Neural crest cell (in vitro differentiated cells): Measurements from ENCODE around the gene MOGAT2. TPM values are rescaled to one million over a fixed set of nuclear protein-coding genes. Genes with fewer than 3 reads are reported as not detected.
"Not testable (repeated sequence)": the region's sequence is repeated elsewhere in the genome, so short reads cannot be mapped to it uniquely, and the experiment has no call there.

Experiments
- DNase-seq: peaks from one replicate; pipeline ENCODE4 v3.0.0; 2021; ENCODE audit warnings: low read depth, mixed read lengths, low spot score
- H3K27ac Mint-ChIP-seq: one replicate; pipeline ENCODE4 v1.8.0; 2021; ENCODE audit warnings: mild to moderate bottlenecking, mixed read lengths; ENCODE audit not compliant: unreplicated experiment
- H3K27me3 Mint-ChIP-seq: 2 replicates; pipeline ENCODE4 v1.8.0; 2021; ENCODE audit warnings: low read depth, mild to moderate bottlenecking, mixed read lengths
- H3K36me3 Mint-ChIP-seq: 2 replicates; pipeline ENCODE4 v1.8.0; 2021; ENCODE audit warnings: low read depth, mild to moderate bottlenecking, mixed read lengths
- H3K4me1 Mint-ChIP-seq: 2 replicates; pipeline ENCODE4 v1.8.0; 2021; ENCODE audit warnings: mixed read lengths
- H3K4me3 Mint-ChIP-seq: one replicate; pipeline ENCODE4 v1.8.0; 2021; ENCODE audit warnings: mild to moderate bottlenecking, mixed read lengths
- H3K9me3 Mint-ChIP-seq: 2 replicates; pipeline ENCODE4 v1.8.0; 2021; ENCODE audit warnings: mixed read lengths
- CTCF ChIP-seq: fragments of 200-600 bp; sonication (generic); conservative IDR thresholded peaks from 2 replicates; pipeline ENCODE4 v1.5.0; 2021; ENCODE audit warnings: antibody characterized with exemption, mild to moderate bottlenecking
- total RNA-seq: library from RNA; stranded (reverse); gene quantifications from 2 replicates; pipeline ENCODE4 v1.2.1, GENCODE V29; 2021

Gene MOGAT2
- total RNA-seq, 1 donor from 2014 or later = not detected

- no peak for TF ChIP-seq CTCF
- H3K27ac Mint-ChIP-seq = no peak overlapping the region
- DNase-seq = no peak
- peaks cover 17% of the 10 kb centered on the region for H3K9me3 Mint-ChIP-seq
- no peaks in the 10 kb centered on the region for H3K36me3 Mint-ChIP-seq
- H3K4me3 Mint-ChIP-seq = no peak overlapping the region
- no peaks in the 10 kb centered on the region for H3K4me1 Mint-ChIP-seq
- H3K27me3 Mint-ChIP-seq = peaks cover 66% of the 10 kb centered on the region
These were observed 38.9 kb upstream of the MOGAT2 start for GRCh38 chr11:75678620-75679259.

GRCh38 chr11:75679566-75679965 is 38.1 kb upstream of the MOGAT2 start:
- Mint-ChIP-seq H3K27me3 (peaks cover 65% of the 10 kb centered on the region), H3K4me3 (no peak overlapping the region), H3K9me3 (peaks cover 16% of the 10 kb centered on the region), H3K4me1 (no peaks in the 10 kb centered on the region), H3K27ac (no peak overlapping the region), H3K36me3 (no peaks in the 10 kb centered on the region)
- no peak for TF ChIP-seq CTCF
- DNase-seq = no peak

GRCh38 chr11:75683856-75684255 is 33.8 kb upstream of the MOGAT2 start:
- not testable (repeated sequence) for H3K4me1 Mint-ChIP-seq, DNase-seq, H3K27ac Mint-ChIP-seq, H3K4me3 Mint-ChIP-seq
- H3K27me3 Mint-ChIP-seq = peaks cover 55% of the 10 kb centered on the region
- peaks cover 32% of the 10 kb centered on the region for H3K9me3 Mint-ChIP-seq
- peaks cover 11% of the 10 kb centered on the region for H3K36me3 Mint-ChIP-seq

GRCh38 chr11:75689863-75690609 is 27.6 kb upstream of the MOGAT2 start:
- no peak for TF ChIP-seq CTCF
- DNase-seq = no peak
- peaks cover 21% of the 10 kb centered on the region for H3K27me3 Mint-ChIP-seq
- H3K4me3 Mint-ChIP-seq = no peak overlapping the region
- no peak overlapping the region for H3K27ac Mint-ChIP-seq
- H3K36me3 Mint-ChIP-seq = peaks cover 11% of the 10 kb centered on the region
- peaks cover 5% of the 10 kb centered on the region for H3K4me1 Mint-ChIP-seq
- peaks cover 16% of the 10 kb centered on the region for H3K9me3 Mint-ChIP-seq

- Mint-ChIP-seq H3K36me3 (peaks cover under 1% of the 10 kb centered on the region), H3K4me3 (no peak overlapping the region), H3K27ac (no peak overlapping the region), H3K4me1 (peaks cover 5% of the 10 kb centered on the region), H3K9me3 (peaks cover 14% of the 10 kb centered on the region), H3K27me3 (peaks cover 6% of the 10 kb centered on the region)
- no peak for TF ChIP-seq CTCF
- DNase-seq = no peak
These were observed 25.8 kb upstream of the MOGAT2 start for GRCh38 chr11:75691804-75692203.

GRCh38 chr11:75697906-75698581 is 19.6 kb upstream of the MOGAT2 start:
- no peaks in the 10 kb centered on the region for H3K36me3 Mint-ChIP-seq
- DNase-seq = no peak
- H3K9me3 Mint-ChIP-seq = peaks cover 15% of the 10 kb centered on the region
- H3K4me1 Mint-ChIP-seq = no peaks in the 10 kb centered on the region
- peaks cover 9% of the 10 kb centered on the region for H3K27me3 Mint-ChIP-seq
- H3K4me3 Mint-ChIP-seq = no peak overlapping the region
- no peak for TF ChIP-seq CTCF
- no peak overlapping the region for H3K27ac Mint-ChIP-seq
